ENCODE measurements around the gene RETSAT.
"Not testable (repeated sequence)": the region's sequence is repeated elsewhere in the genome, so short reads cannot be mapped to it uniquely, and the experiment has no call there.

RETSAT gene

DNA sequence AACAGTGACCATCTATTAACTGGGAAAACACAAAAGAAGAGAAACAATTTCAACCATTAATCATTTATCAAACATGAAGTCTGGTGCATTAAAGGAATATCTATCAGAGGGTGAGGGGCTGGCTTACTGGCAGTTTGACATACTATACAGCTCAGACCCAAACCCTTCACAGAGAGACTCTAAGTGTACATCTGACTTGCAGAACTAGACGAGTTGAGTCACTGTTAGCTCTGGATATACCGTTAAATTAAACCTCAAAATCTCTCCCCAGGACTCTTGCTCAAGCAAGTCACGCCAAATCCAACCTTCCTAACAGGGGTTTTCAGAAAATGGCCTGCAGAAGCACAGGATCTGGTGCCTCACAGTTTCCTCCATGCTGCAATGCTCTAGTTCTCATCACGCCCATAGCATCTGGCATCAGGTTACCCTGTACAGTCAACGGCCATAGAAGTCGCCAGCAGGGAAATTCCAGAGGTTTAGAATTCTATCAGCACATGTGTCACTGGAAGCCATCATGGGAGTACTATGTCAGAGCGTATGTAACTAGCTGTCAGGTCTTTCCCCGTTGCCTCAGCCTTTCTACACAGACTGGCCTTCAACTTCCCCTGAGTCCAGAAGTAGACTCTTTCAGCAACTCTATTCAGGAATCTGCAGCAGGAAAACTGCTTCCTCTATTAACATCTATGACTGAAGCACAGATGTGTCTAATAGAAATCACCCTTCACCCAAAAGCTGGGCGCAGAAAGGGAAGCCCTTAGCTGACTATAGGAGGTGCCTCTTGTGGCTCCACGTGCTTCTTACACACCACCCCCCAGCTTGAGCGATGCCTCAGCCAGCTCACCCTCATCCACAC lies 35.9 kb downstream of the RETSAT start:
- in situ Hi-C loops (cut with MboI; ENCODE audit: low pct_unique_long_range_greater_than_20kb, low sequenced_read_pairs), result no loop called here
- DNase-seq, result peak; percentile 14

GRCh38 chr2:85315921-85316320 lies 38.4 kb downstream of the RETSAT start:
- in situ Hi-C loops (cut with MboI; ENCODE audit: low pct_unique_long_range_greater_than_20kb, low sequenced_read_pairs); DNase-seq: not testable (repeated sequence)

DNA sequence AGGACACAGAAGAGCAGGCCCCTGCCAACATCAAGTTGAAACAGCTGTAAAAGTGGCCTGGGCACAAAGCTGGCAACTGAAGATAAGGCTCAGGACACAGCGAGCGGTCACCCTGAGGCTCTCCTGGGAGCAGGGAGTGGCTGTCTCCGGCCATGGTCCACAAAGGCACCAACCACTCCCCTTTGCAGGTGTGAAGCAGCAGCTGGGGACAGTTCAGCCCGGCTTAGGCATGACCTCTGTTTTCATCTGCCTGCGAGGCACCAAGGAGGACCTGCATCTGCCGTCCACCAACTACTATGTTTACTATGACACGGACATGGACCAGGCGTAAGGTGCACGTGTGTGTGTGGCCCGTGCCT lies 39.5 kb downstream of the RETSAT start:
- in situ Hi-C loops (cut with MboI; ENCODE audit: low pct_unique_long_range_greater_than_20kb, low sequenced_read_pairs), result no loop called here
- no peak for DNase-seq

GRCh38 chr2:85312404-85312803 lies 41.9 kb downstream of the RETSAT start:
- no peak for DNase-seq
- in situ Hi-C loops (cut with MboI; ENCODE audit: low pct_unique_long_range_greater_than_20kb, low sequenced_read_pairs), result no loop called here

GRCh38 chr2:85310330-85310729 lies 44.0 kb downstream of the RETSAT start:
- DNase-seq, result no peak
- in situ Hi-C loops (cut with MboI; ENCODE audit: low pct_unique_long_range_greater_than_20kb, low sequenced_read_pairs), result no loop called here

- DNase-seq, result peak; percentile 27
- in situ Hi-C loops (cut with MboI; ENCODE audit: low pct_unique_long_range_greater_than_20kb, low sequenced_read_pairs), result no loop called here
Measured at GRCh38 chr2:85309699-85310321, 44.5 kb downstream of the RETSAT start.

GRCh38 chr2:85308896-85309555 lies 45.3 kb downstream of the RETSAT start:
- in situ Hi-C loops (cut with MboI; ENCODE audit: low pct_unique_long_range_greater_than_20kb, low sequenced_read_pairs), result no loop called here
- no peak for DNase-seq

- in situ Hi-C loops (cut with MboI; ENCODE audit: low pct_unique_long_range_greater_than_20kb, low sequenced_read_pairs), result no loop called here
- no peak for DNase-seq
Measured at GRCh38 chr2:85308201-85308600, 46.1 kb downstream of the RETSAT start.

DNA sequence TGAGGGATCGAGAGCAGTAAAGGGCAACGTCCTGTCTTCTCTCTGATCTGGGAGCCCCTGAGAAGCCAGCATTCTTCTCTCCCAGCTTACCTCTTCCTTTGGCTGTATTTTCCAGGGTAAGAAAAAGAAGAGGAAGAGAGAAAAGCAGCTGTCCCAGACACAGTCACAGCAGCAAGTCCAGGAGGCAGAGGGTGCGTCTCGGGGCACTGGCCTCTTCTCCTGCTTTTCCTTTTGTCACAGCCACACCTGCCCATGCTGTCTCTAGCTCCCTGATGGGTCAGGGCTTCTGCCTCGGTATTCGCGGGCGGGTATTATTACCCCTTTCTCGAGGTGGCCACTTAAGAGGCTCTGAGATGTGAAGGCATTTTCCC lies 46.8 kb downstream of the RETSAT start:
- DNase-seq, result no peak
- in situ Hi-C loops (cut with MboI; ENCODE audit: low pct_unique_long_range_greater_than_20kb, low sequenced_read_pairs), result no loop called here

DNA sequence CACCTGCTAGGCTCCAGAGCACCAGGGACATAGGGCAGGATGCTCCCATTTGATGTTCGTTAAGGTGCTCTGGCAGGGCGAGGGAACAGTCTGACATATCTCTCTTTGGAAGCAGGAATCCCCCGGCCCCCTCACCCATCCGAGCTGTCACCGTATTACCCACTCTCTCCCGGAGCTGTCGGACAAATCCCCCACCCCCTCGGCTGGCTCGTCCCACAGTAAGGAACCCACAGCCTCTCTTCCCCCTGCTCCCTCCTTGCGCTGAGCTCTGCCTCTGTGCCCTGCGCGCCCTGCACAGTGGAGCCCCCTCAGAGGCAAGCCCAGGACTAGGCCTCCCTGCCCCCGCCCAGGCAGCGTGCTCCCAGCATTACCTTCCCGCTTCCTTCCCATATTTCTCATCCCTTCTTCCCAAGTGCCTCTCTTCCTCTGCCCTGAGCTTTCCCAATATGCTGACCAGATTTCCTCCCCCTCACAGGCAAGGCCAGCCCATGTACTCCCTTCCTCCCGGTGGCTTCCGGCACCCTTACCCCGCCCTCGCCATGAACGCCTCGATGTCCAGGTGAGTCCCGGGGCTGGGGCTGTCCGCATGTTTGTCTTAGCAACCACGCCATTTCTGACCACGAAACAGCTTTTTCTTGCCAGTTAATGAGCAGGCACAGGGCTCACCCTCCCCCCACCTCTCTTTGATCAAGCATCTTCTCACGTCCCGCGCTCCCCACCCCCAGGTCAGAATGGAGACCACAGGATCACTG lies 50.4 kb downstream of the RETSAT start:
- in situ Hi-C loops (cut with MboI; ENCODE audit: low pct_unique_long_range_greater_than_20kb, low sequenced_read_pairs), result no loop called here
- DNase-seq, result no peak

DNA sequence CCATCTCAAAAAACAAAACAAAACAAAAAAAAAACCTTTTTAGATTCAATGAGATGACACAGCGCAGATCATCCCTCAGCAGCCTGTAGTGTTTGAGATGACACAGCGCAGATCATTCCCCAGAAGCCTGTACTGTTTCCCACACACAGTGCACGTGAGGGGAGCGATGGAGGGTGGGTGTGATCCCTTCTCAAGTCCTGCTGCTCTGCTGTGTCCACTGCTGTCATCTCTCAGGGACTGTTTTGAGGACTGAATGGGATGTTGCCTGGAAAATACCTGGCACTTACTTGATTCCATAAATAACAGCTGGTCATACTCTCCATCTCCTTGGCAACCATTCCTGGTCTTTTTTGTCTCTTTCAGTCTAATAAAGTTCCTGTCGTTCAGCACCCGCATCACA lies 52.2 kb downstream of the RETSAT start:
- in situ Hi-C loops (cut with MboI; ENCODE audit: low pct_unique_long_range_greater_than_20kb, low sequenced_read_pairs), result no loop called here
- no peak for DNase-seq
